GM12878 (cell line): Measurements from ENCODE around the gene METTL27. TPM values are rescaled to one million over a fixed set of nuclear protein-coding genes. Genes with fewer than 3 reads are reported as not detected.

Source experiments
- ATAC-seq: fragments of 200-7000 bp; cut with Tn5 transposase; 3 replicates; pipeline ENCODE4 v1.9.1; 2020; ENCODE audit warnings: mild to moderate bottlenecking, moderate library complexity
- BruUV-seq: library from RNA; stranded (reverse); fragments of 400-500 nt; replicated peaks from 2 replicates; lab custom pipeline; 2021; lab: Mats Ljungman, UMichigan
- CTCF ChIA-PET: fragments of 300-600 bp; sonication (Branson Sonifier 250); formaldehyde crosslinking; extraction: SDS; loops from one replicate; lab custom pipeline; 2021; ENCODE audit warnings: inconsistent platforms; lab: Yijun Ruan, JAX
- POLR2A ChIA-PET: fragments of 350-600 bp; formaldehyde crosslinking; extraction: SDS; loops from one replicate; lab custom pipeline; 2021; ENCODE audit warnings: inconsistent platforms; lab: Charles Lee
- RAD21 ChIA-PET: fragments of 300-600 bp; sonication (Branson Sonifier 250); formaldehyde crosslinking; loops from one replicate; lab custom pipeline; 2023; ENCODE audit warnings: antibody characterized with exemption; ENCODE audit not compliant: unreplicated experiment; lab: Charles Lee
- SMC1A ChIA-PET: fragments of 300-600 bp; sonication (Branson Sonifier 250); formaldehyde crosslinking; loops from one replicate; lab custom pipeline; 2023; ENCODE audit not compliant: unreplicated experiment, uncharacterized antibody; lab: Charles Lee
- DNase-seq: peaks from one replicate; pipeline ENCODE4 v3.0.0-alpha.2; 2011; ENCODE audit warnings: low read depth, low spot score
- FAIRE-seq: peaks from 3 replicates; lab custom pipeline; 2011; peaks lifted over from hg19 to GRCh38; lab: Jason Lieb, UNC
- H2AFZ ChIP-seq: 2 replicates; pipeline ENCODE4 v1.6.0; 2011; ENCODE audit warnings: low read depth, low read length, control low read depth; ENCODE audit not compliant: control insufficient read depth
- H3K27ac ChIP-seq: 2 replicates; pipeline ENCODE4 v1.5.1; 2011; ENCODE audit warnings: control low read depth; ENCODE audit not compliant: control insufficient read depth, insufficient read depth
- H3K27me3 ChIP-seq, 2 experiments: replicated peaks in 1 of 2; 2 replicates each; pipeline versions ENCODE4 v1.6.0 to v1.6.1; 2011; ENCODE audit warnings: low read length in 1 of 2; ENCODE audit not compliant: control insufficient read depth in 2 of 2, insufficient read depth in 2 of 2
- H3K36me3 ChIP-seq, 2 experiments: 2 replicates each; pipeline ENCODE4 v1.5.1; 2011; ENCODE audit warnings: low read length in 1 of 2; ENCODE audit not compliant: control insufficient read depth in 2 of 2, insufficient read depth in 2 of 2
- H3K4me1 ChIP-seq: 2 replicates; pipeline ENCODE4 v1.6.1; 2011; ENCODE audit warnings: mild to moderate bottlenecking, low read length, moderate library complexity, mixed read lengths; ENCODE audit not compliant: control insufficient read depth, insufficient read depth
- H3K4me2 ChIP-seq: 2 replicates; pipeline ENCODE4 v1.6.0; 2011; ENCODE audit warnings: control low read depth; ENCODE audit not compliant: control insufficient read depth, insufficient read depth
- H3K4me3 ChIP-seq: fragments of 200-600 bp; sonication (generic); 2 replicates; pipeline ENCODE4 v1.5.1; 2016
- H3K79me2 ChIP-seq: 2 replicates; pipeline ENCODE4 v1.6.0; 2011; ENCODE audit warnings: low read length; ENCODE audit not compliant: control insufficient read depth, insufficient read depth
- H3K9ac ChIP-seq: 2 replicates; pipeline ENCODE4 v1.8.0; 2011; ENCODE audit warnings: low read length, control low read depth, mixed read lengths; ENCODE audit not compliant: control insufficient read depth, insufficient read depth
- H3K9me3 ChIP-seq: replicated peaks from 3 replicates; pipeline ENCODE4 v1.5.1; 2011; ENCODE audit warnings: mild to moderate bottlenecking, low read length; ENCODE audit not compliant: control insufficient read depth, insufficient read depth
- H4K20me1 ChIP-seq: 2 replicates; pipeline ENCODE4 v1.6.0; 2011; ENCODE audit not compliant: control insufficient read depth, insufficient read depth
- ATF7 ChIP-seq: fragments of 450-650 bp; IDR thresholded peaks from 2 replicates; pipeline ENCODE4 v1.6.1; 2016; ENCODE audit warnings: low read depth, mild to moderate bottlenecking
- BRCA1 ChIP-seq: IDR thresholded peaks from 2 replicates; pipeline ENCODE4 v1.6.1; 2011; ENCODE audit warnings: low read depth, low read length, improper control_type of control experiment
- EZH2 ChIP-seq: IDR thresholded peaks from 2 replicates; pipeline ENCODE4 v1.6.1; 2012; ENCODE audit warnings: low read depth, mild to moderate bottlenecking, control low read depth, inconsistent platforms, low read length, borderline replicate concordance; ENCODE audit not compliant: control insufficient read depth
- HCFC1 ChIP-seq: fragments of 150-350 bp; IDR thresholded peaks from 2 replicates; pipeline ENCODE4 v1.6.1; 2014; ENCODE audit warnings: low read length
- HDAC6 ChIP-seq: fragments of 200-600 bp; sonication (generic); IDR thresholded peaks from one replicate; pipeline ENCODE4 v1.8.0; 2017; ENCODE audit warnings: antibody characterized with exemption; ENCODE audit not compliant: unreplicated experiment
- NR2C2 ChIP-seq: IDR thresholded peaks from 2 replicates; pipeline ENCODE4 v1.6.1; 2011; ENCODE audit warnings: borderline replicate concordance, low read depth; ENCODE audit not compliant: control insufficient read depth, insufficient read length
- SIN3A ChIP-seq: IDR thresholded peaks from 2 replicates; pipeline ENCODE4 v1.6.1; 2012; ENCODE audit warnings: low read depth, low read length, improper control_type of control experiment
- ZNF24 ChIP-seq: fragments of 450-650 bp; IDR thresholded peaks from 2 replicates; pipeline ENCODE4 v1.6.1; 2017; ENCODE audit warnings: antibody characterized with exemption, mild to moderate bottlenecking
- ZZZ3 ChIP-seq: IDR thresholded peaks from 2 replicates; pipeline ENCODE4 v1.6.1; 2011; ENCODE audit warnings: low read depth; ENCODE audit not compliant: control insufficient read depth, insufficient read length
- WGBS: methylation state at CpG from one replicate; pipeline ENCODE4 v1.1.6; 2016; ENCODE audit warnings: low lambda C conversion rate; ENCODE audit not compliant: insufficient replicate concordance, insufficient coverage; ENCODE audit errors: missing lambda C conversion rate; 5-methylcytosine and 5-hydroxymethylcytosine counted together
- in situ Hi-C: fragments of 300-500 bp; cut with MboI; formaldehyde crosslinking; loops from 9 replicates; pipeline ENCODE4 v1.14.3; 2018; ENCODE audit warnings: mixed read lengths
- intact Hi-C: fragments of 100-400 bp; cut with micrococcal nuclease; formaldehyde crosslinking; loops from one replicate; pipeline ENCODE4 v1.14.2; 2022; ENCODE audit not compliant: unreplicated experiment
- polyA plus RNA-seq, 11 experiments: library from polyadenylated mRNA; depleted of rRNA in 4 of 11; unstranded in 6 of 11; stranded (reverse) in 5 of 11; fragments of >200 nt; fragmentation: Nextera tagmentation in 4 of 11; fragmentation: Illumina TruSeq in 1 of 11; extraction: Ambion mirVana in 4 of 11; extraction: Trizol in 1 of 11; gene quantifications; 1 replicate in 1 of 11; 2 replicates in 10 of 11; pipeline versions ENCODE4 v1.2.1 to v1.2.3, GENCODE V29; 2011 to 2016; ENCODE audit warnings: inconsistent platforms in 2 of 11, missing spikeins in 2 of 11, low read depth in 1 of 11
- total RNA-seq, 4 experiments: library from RNA; depleted of rRNA in 3 of 4; stranded (reverse); fragments of >200 nt in 3 of 4; fragmentation: Illumina TruSeq in 1 of 4; extraction: Trizol in 1 of 4; gene quantifications; 2 replicates each; pipeline versions ENCODE4 v1.2.1 to v1.2.3, GENCODE V29; 2013 to 2021
- TF ChIP-seq, protein P1 (sequence below): IDR thresholded peaks from 2 replicates; pipeline ENCODE4 v1.6.1; 2012; ENCODE audit warnings: low read depth, low read length, improper control_type of control experiment
- TF ChIP-seq, protein P2 (sequence below), 3 experiments: IDR thresholded peaks in 2 of 3; conservative IDR thresholded peaks in 1 of 3; 2 replicates each; pipeline ENCODE4 v1.5.1; 2011; ENCODE audit warnings: low read depth in 3 of 3, low read length in 3 of 3, mild to moderate bottlenecking in 3 of 3, control low read depth in 2 of 3, moderate library complexity in 2 of 3, inconsistent platforms in 1 of 3, mixed read lengths in 1 of 3; ENCODE audit not compliant: control insufficient read depth in 2 of 3, insufficient read depth in 1 of 3; ENCODE audit errors: extremely low read depth in 1 of 3
- TF ChIP-seq, protein P3 (sequence below): fragments of 450-650 bp; IDR thresholded peaks from 2 replicates; pipeline ENCODE4 v1.6.1; 2017; ENCODE audit warnings: borderline replicate concordance

The METTL27 gene
- total and polyA plus RNA-seq, 10 of the 15 experiments (the other 5 are each of a cell fraction or from before 2014, with no cell fraction given), result 0.10 to 3.4 (median 0.68) TPM

DNA sequence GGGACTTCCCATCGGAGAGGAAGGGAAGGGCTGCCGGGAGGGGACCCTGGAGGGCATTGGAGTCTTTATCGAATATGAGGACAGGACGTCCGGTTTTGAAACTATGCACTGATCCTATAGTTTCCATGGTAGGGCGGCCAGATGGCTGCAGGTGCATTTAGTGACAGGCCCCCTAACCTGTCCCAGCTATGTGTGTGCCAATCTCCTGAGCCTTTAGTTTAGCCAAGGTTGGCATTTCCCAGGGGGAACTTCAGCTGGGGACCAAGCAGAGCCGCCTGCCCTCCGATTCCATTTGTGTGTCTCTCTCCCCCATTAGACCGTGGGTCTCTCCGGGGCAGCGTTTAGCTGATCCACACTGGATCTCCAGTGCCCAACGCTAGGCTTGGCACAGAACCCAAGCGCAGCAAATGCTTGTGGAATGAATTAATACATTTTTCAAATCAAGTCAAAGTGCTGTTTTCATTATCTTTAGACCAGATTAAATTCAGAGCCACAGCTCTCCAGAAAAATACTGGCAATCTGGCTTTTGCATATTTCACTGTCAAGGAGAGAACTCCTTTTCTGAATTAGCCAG, 38.5 kb upstream of the METTL27 start:
- no TSS peak for BruUV-seq
- DNase-seq (no peak), ATAC-seq (no peak), FAIRE-seq (no peak)
- H3K4me1 ChIP-seq, result no peaks in the 10 kb centered on the region
- H3K4me3 ChIP-seq, result no peak overlapping the region
- H2AFZ ChIP-seq, result no peak overlapping the region
- H4K20me1 ChIP-seq, result no peaks in the 10 kb centered on the region
- no peak overlapping the region for H3K9ac ChIP-seq
- TF ChIP-seq, protein P1, sequence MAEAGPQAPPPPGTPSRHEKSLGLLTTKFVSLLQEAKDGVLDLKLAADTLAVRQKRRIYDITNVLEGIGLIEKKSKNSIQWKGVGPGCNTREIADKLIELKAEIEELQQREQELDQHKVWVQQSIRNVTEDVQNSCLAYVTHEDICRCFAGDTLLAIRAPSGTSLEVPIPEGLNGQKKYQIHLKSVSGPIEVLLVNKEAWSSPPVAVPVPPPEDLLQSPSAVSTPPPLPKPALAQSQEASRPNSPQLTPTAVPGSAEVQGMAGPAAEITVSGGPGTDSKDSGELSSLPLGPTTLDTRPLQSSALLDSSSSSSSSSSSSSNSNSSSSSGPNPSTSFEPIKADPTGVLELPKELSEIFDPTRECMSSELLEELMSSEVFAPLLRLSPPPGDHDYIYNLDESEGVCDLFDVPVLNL, result no peak
- TF ChIP-seq, protein P2, sequence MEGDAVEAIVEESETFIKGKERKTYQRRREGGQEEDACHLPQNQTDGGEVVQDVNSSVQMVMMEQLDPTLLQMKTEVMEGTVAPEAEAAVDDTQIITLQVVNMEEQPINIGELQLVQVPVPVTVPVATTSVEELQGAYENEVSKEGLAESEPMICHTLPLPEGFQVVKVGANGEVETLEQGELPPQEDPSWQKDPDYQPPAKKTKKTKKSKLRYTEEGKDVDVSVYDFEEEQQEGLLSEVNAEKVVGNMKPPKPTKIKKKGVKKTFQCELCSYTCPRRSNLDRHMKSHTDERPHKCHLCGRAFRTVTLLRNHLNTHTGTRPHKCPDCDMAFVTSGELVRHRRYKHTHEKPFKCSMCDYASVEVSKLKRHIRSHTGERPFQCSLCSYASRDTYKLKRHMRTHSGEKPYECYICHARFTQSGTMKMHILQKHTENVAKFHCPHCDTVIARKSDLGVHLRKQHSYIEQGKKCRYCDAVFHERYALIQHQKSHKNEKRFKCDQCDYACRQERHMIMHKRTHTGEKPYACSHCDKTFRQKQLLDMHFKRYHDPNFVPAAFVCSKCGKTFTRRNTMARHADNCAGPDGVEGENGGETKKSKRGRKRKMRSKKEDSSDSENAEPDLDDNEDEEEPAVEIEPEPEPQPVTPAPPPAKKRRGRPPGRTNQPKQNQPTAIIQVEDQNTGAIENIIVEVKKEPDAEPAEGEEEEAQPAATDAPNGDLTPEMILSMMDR (IDR thresholded peaks at IDR 0.05 in 2 of 3, conservative IDR thresholded peaks at IDR 0.05 in 1 of 3; ENCODE audit: control insufficient read depth in 2 of 3, extremely low read depth in 1 of 3, insufficient read depth in 1 of 3, low read depth in 3 of 3, low read length in 3 of 3), result no peak
- TF ChIP-seq BRCA1 (no peak), HDAC6 (no peak), SIN3A (no peak), HCFC1 (no peak), NR2C2 (no peak), ZZZ3 (no peak), ATF7 (no peak), ZNF24 (no peak), EZH2 (no peak)
- TF ChIP-seq, protein P3, sequence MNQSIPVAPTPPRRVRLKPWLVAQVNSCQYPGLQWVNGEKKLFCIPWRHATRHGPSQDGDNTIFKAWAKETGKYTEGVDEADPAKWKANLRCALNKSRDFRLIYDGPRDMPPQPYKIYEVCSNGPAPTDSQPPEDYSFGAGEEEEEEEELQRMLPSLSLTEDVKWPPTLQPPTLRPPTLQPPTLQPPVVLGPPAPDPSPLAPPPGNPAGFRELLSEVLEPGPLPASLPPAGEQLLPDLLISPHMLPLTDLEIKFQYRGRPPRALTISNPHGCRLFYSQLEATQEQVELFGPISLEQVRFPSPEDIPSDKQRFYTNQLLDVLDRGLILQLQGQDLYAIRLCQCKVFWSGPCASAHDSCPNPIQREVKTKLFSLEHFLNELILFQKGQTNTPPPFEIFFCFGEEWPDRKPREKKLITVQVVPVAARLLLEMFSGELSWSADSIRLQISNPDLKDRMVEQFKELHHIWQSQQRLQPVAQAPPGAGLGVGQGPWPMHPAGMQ, result no peak
- CTCF ChIA-PET, result interaction anchor here (1.0 to 1.1 kb wide), 2 partner anchors 69 to 98 kb away, joined by 3 read pairs; no protein-coding TSS in a partner anchor
- in situ Hi-C loops, result no loop called here
- H3K9me3 ChIP-seq, result no peaks in the 10 kb centered on the region
- no peak overlapping the region for H3K27ac ChIP-seq
- SMC1A ChIA-PET, result no interaction called here
- no peaks in the 10 kb centered on the region for H3K79me2 ChIP-seq
- WGBS, result 38% methylated on average over 13 of the region's 13 CpGs
- RAD21 ChIA-PET, result interaction anchor here (0.6 kb wide), 1 partner anchor 142 kb away, joined by 3 read pairs; the partner anchor contains the start of gene ABHD11
- intact Hi-C loops, result no loop called here
- H3K36me3 ChIP-seq, result no peaks in the 10 kb centered on the region
- POLR2A ChIA-PET, result no interaction called here
- no peak overlapping the region for H3K4me2 ChIP-seq
- no peaks in the 10 kb centered on the region; a peak in 2 of 4 replicates for H3K27me3 ChIP-seq
